HFF-Myc (cell line): ENCODE results near the gene THNSL1.

Source experiments
- DNase-seq: peaks from one replicate; pipeline ENCODE4 v3.0.0-alpha.2; 2011; ENCODE audit warnings: low read depth; ENCODE audit errors: extremely low read depth
- H3K4me3 ChIP-seq: replicated peaks from 2 replicates; pipeline ENCODE4 v1.5.1; 2011; ENCODE audit warnings: low read depth, mild to moderate bottlenecking, control low read depth, low read length
- CTCF ChIP-seq: IDR thresholded peaks from 2 replicates; pipeline ENCODE4 v1.5.1; 2012; ENCODE audit warnings: mild to moderate bottlenecking, low read depth, low read length, control low read depth; ENCODE audit errors: missing control alignments

THNSL1 gene

GRCh38 chr10:24983946-24984345, 32.5 kb upstream of the THNSL1 start:
- no peak overlapping the region for H3K4me3 ChIP-seq
- DNase-seq = no peak
- TF ChIP-seq CTCF = no peak

GRCh38 chr10:24984906-24985305, 31.5 kb upstream of the THNSL1 start:
- TF ChIP-seq CTCF = no peak
- DNase-seq = no peak

GRCh38 chr10:24988831-24989640, 27.4 kb upstream of the THNSL1 start:
- H3K4me3 ChIP-seq = no peak overlapping the region
- DNase-seq = no peak
- TF ChIP-seq CTCF = no peak

More at GRCh38 chr10:24984906-24985305, 31.5 kb upstream of the THNSL1 start:
- no peak overlapping the region for H3K4me3 ChIP-seq

GRCh38 chr10:24989867-24990266, 26.5 kb upstream of the THNSL1 start:
- no peak for TF ChIP-seq CTCF
- H3K4me3 ChIP-seq = no peak overlapping the region
- DNase-seq = no peak

- no peak for TF ChIP-seq CTCF
- DNase-seq = no peak
- H3K4me3 ChIP-seq = no peak overlapping the region
These were observed 25.1 kb upstream of the THNSL1 start for GRCh38 chr10:24991298-24991697.

- no peak for DNase-seq
- no peak for TF ChIP-seq CTCF
- no peak overlapping the region for H3K4me3 ChIP-seq
These were observed 23.8 kb upstream of the THNSL1 start for GRCh38 chr10:24992512-24993133.
